K562 (cell line): Measurements from ENCODE around the gene SYNJ2. TPM values are rescaled to one million over a fixed set of nuclear protein-coding genes. Genes with fewer than 3 reads are reported as not detected.

ENCODE experiments used
- CBFA2T3 ChIP-seq: fragments of 450-650 bp; IDR thresholded peaks from 2 replicates; pipeline ENCODE4 v1.6.1; 2017
- ETS1 ChIP-seq: conservative IDR thresholded peaks from 2 replicates; pipeline ENCODE4 v1.6.1; 2011; ENCODE audit warnings: low read depth, mild to moderate bottlenecking, low read length; ENCODE audit not compliant: control insufficient read depth
- GATA2 ChIP-seq: sonication (generic); formaldehyde crosslinking; IDR thresholded peaks from 2 replicates; pipeline ENCODE4 v1.4.0; 2020; ENCODE audit warnings: mild to moderate bottlenecking, missing genetic modification reagents
- HOMEZ ChIP-seq: fragments of 250-450 bp; sonication (Bioruptor Pico); IDR thresholded peaks from 2 replicates; pipeline ENCODE4 v1.4.0; 2020; ENCODE audit warnings: mild to moderate bottlenecking, moderate library complexity
- MIER1 ChIP-seq: fragments of 450-650 bp; IDR thresholded peaks from 2 replicates; pipeline ENCODE4 v1.6.1; 2016; ENCODE audit warnings: antibody characterized with exemption, mild to moderate bottlenecking, low read depth
- MYBL2 ChIP-seq, 2 experiments: fragments of 450-650 bp in 1 of 2; sonication (generic) in 1 of 2; formaldehyde crosslinking in 1 of 2; IDR thresholded peaks; 2 replicates each; pipeline versions ENCODE4 v1.6.1 to v1.8.1; 2017 to 2022; ENCODE audit warnings: borderline replicate concordance in 1 of 2, inconsistent platforms in 1 of 2, low read depth in 1 of 2, mild to moderate bottlenecking in 1 of 2, missing genetic modification reagents in 1 of 2, moderate library complexity in 1 of 2
- NCOA2 ChIP-seq, 2 experiments: fragments of 450-650 bp; IDR thresholded peaks; 2 replicates each; pipeline ENCODE4 v1.6.1; 2018; ENCODE audit warnings: mild to moderate bottlenecking in 2 of 2, moderate library complexity in 1 of 2; ENCODE audit not compliant: partially characterized antibody in 2 of 2
- OTX1 ChIP-seq: fragments of 450-650 bp; formaldehyde crosslinking; IDR thresholded peaks from 2 replicates; pipeline ENCODE4 v1.4.0; 2022; ENCODE audit warnings: mild to moderate bottlenecking
- PRMT5 ChIP-seq: sonication (generic); formaldehyde crosslinking; IDR thresholded peaks from 2 replicates; pipeline ENCODE4 v1.5.0; 2020; ENCODE audit warnings: missing genetic modification reagents
- RBM39 ChIP-seq: fragments of 200-400 bp; formaldehyde crosslinking; optimal IDR thresholded peaks from 2 replicates; pipeline ENCODE3; 2018; ENCODE audit warnings: low read depth, low read length
- RNF2 ChIP-seq: sonication (generic); IDR thresholded peaks from 2 replicates; pipeline ENCODE4 v1.6.1; 2016
- TBP ChIP-seq: optimal IDR thresholded peaks from 2 replicates; pipeline ENCODE3; 2011; ENCODE audit warnings: low read depth, low read length, improper control_type of control experiment
- ZNF263 ChIP-seq: sonication (generic); formaldehyde crosslinking; IDR thresholded peaks from 2 replicates; pipeline ENCODE4 v1.8.0; 2022; ENCODE audit warnings: mild to moderate bottlenecking, missing genetic modification reagents, borderline replicate concordance
- ZNF318 ChIP-seq, 2 experiments: fragments of 450-650 bp; IDR thresholded peaks; 2 replicates each; pipeline ENCODE4 v1.6.1; 2016; ENCODE audit warnings: mild to moderate bottlenecking in 2 of 2, borderline replicate concordance in 1 of 2, low read depth in 1 of 2, moderate library complexity in 1 of 2
- polyA plus RNA-seq, 8 experiments: library from polyadenylated mRNA; depleted of rRNA in 4 of 8; stranded (reverse) in 5 of 8; unstranded in 3 of 8; fragments of >200 nt; fragmentation: Nextera tagmentation in 2 of 8; fragmentation: Illumina TruSeq in 1 of 8; extraction: Ambion mirVana in 2 of 8; extraction: Trizol in 1 of 8; gene quantifications; 2 replicates each; pipeline versions ENCODE4 v1.2.1 to v1.2.3, GENCODE V29; 2011 to 2014; ENCODE audit warnings: inconsistent platforms in 1 of 8, missing spikeins in 1 of 8
- total RNA-seq, 7 experiments: library from RNA; depleted of rRNA in 6 of 7; stranded (reverse); fragments of >200 nt in 6 of 7; fragmentation: Illumina TruSeq in 2 of 7; extraction: Trizol in 2 of 7; gene quantifications; 2 replicates each; pipeline versions ENCODE4 v1.2.1 to v1.2.3, GENCODE V29; 2011 to 2021; ENCODE audit warnings: low replicate concordance in 1 of 7

The SYNJ2 gene
- total and polyA plus RNA-seq, 9 of the 15 experiments (the other 6 are each of a cell fraction or from before 2014, with no cell fraction given) = 3.0 to 27.7 (median 17.8) TPM

GRCh38 chr6:158040051-158040803, 58.6 kb downstream of the SYNJ2 start (continued):
- no peak; the same call in none of the 2 replicates for TF ChIP-seq RNF2
- TF ChIP-seq NCOA2 (IDR thresholded peaks at IDR 0.05; ENCODE audit: partially characterized antibody in 2 of 2) = no peak
- peak; percentile 62 for TF ChIP-seq RBM39
- peak; percentile 70; the same call in 1 of the 2 replicates for TF ChIP-seq OTX1 (CRISPR knock-in tag)
- TF ChIP-seq ZNF263 (CRISPR knock-in tag) = peak; percentile 75; the same call in 1 of the 2 replicates
- peak; percentile 99 for TF ChIP-seq GATA2 (CRISPR knock-in tag)
- peak; percentile 95 for TF ChIP-seq CBFA2T3
- TF ChIP-seq MYBL2 (IDR thresholded peaks at IDR 0.05; ENCODE audit: low read depth) = peak; percentile 21; the same call in 1 of the 2 replicates
- TF ChIP-seq MYBL2 (CRISPR knock-in tag; IDR thresholded peaks at IDR 0.05; ENCODE audit: borderline replicate concordance) = no peak
- no peak for TF ChIP-seq ETS1
- TF ChIP-seq ZNF318 (IDR thresholded peaks at IDR 0.05; ENCODE audit: borderline replicate concordance in 1 of 2, low read depth in 1 of 2) = peak in 1 of 2 experiments; percentile 97; a peak in 2 of 4 replicates
- peak; percentile 73; the same call in 1 of the 2 replicates for TF ChIP-seq MIER1
- peak; percentile 9 for TF ChIP-seq TBP
- no peak for TF ChIP-seq PRMT5 (CRISPR knock-in tag)
- no peak for TF ChIP-seq HOMEZ (CRISPR knock-in tag)
